Prostate gland (tissue), 2 donors: Measurements from ENCODE around the gene EIF3K.
A peak's percentile ranks its signal among the peaks of the same experiment; 100 is the strongest.

Experiments
- CTCF ChIP-seq, 4 experiments: fragments of 200-600 bp in 2 of 4; fragments of 450-650 bp in 2 of 4; sonication (generic) in 2 of 4; IDR thresholded peaks; 1 replicate in 3 of 4; 2 replicates in 1 of 4; pipeline ENCODE4 v1.5.1; 2016 to 2019; ENCODE audit warnings: antibody characterized with exemption in 4 of 4, mild to moderate bottlenecking in 2 of 4, moderate library complexity in 2 of 4
- POLR2A ChIP-seq: fragments of 450-650 bp; IDR thresholded peaks from one replicate; pipeline ENCODE4 v1.6.1; 2016; ENCODE audit warnings: antibody characterized with exemption, mild to moderate bottlenecking
- POLR2AphosphoS5 ChIP-seq: sonication (generic); formaldehyde crosslinking; IDR thresholded peaks from one replicate; pipeline ENCODE4 v1.6.1; 2017; ENCODE audit warnings: antibody characterized with exemption

GRCh38 chr19:38676023-38676877, 57.3 kb downstream of the EIF3K start:
- peak; percentile 8 for TF ChIP-seq POLR2AphosphoS5
- no peak for TF ChIP-seq CTCF (IDR thresholded peaks at IDR 0.05)
- no peak for TF ChIP-seq POLR2A
